WTC11 (cell line): ENCODE measurements around the gene SEL1L3. TPM values are rescaled to one million over a fixed set of nuclear protein-coding genes. Genes with fewer than 3 reads are reported as not detected.

Source experiments
- ATAC-seq: fragments of 200-7000 bp; cut with Tn5 transposase; 2 replicates; pipeline ENCODE4 v1.10.0; 2021; ENCODE audit warnings: mild to moderate bottlenecking, moderate library complexity
- CTCF ChIA-PET: fragments of 300-600 bp; sonication (Branson Sonifier 250); formaldehyde crosslinking; loops from one replicate; lab custom pipeline; 2021; ENCODE audit warnings: antibody characterized with exemption; lab: Charles Lee
- POLR2A ChIA-PET: fragments of 350-600 bp; sonication (Branson Sonifier 250); formaldehyde crosslinking; loops from one replicate; lab custom pipeline; 2021; ENCODE audit warnings: antibody characterized with exemption; lab: Charles Lee
- DNase-seq: peaks from one replicate; pipeline ENCODE4 v3.0.0; 2021; ENCODE audit warnings: low spot score
- H3K27ac Mint-ChIP-seq: 2 replicates; pipeline ENCODE4 v1.8.0; 2021; ENCODE audit warnings: mixed read lengths
- H3K27me3 Mint-ChIP-seq: 2 replicates; pipeline ENCODE4 v1.8.0; 2021; ENCODE audit warnings: low read depth, mild to moderate bottlenecking, moderate library complexity, mixed read lengths
- H3K36me3 Mint-ChIP-seq: 2 replicates; pipeline ENCODE4 v1.8.0; 2021; ENCODE audit warnings: mixed read lengths
- H3K4me1 Mint-ChIP-seq: 2 replicates; pipeline ENCODE4 v1.8.0; 2022; ENCODE audit warnings: mixed read lengths
- H3K4me3 Mint-ChIP-seq: 2 replicates; pipeline ENCODE4 v1.8.0; 2021; ENCODE audit warnings: mild to moderate bottlenecking, moderate library complexity, mixed read lengths
- H3K9me3 Mint-ChIP-seq: 2 replicates; pipeline ENCODE4 v1.8.0; 2021; ENCODE audit warnings: mixed read lengths
- ATF3 ChIP-seq: sonication (generic); formaldehyde crosslinking; conservative IDR thresholded peaks from 2 replicates; pipeline ENCODE4 v1.8.1; 2022; ENCODE audit warnings: mild to moderate bottlenecking, missing genetic modification reagents
- ATF6 ChIP-seq: sonication (generic); formaldehyde crosslinking; IDR thresholded peaks from 2 replicates; pipeline ENCODE4 v1.8.1; 2023; ENCODE audit warnings: mild to moderate bottlenecking, missing genetic modification reagents
- CREB1 ChIP-seq: sonication (generic); formaldehyde crosslinking; IDR thresholded peaks from 2 replicates; pipeline ENCODE4 v1.8.0; 2023; ENCODE audit warnings: mild to moderate bottlenecking, missing genetic modification reagents
- FOXJ3 ChIP-seq: sonication (generic); formaldehyde crosslinking; IDR thresholded peaks from 2 replicates; pipeline ENCODE4 v1.9.0; 2021; ENCODE audit warnings: missing genetic modification reagents, mild to moderate bottlenecking, borderline replicate concordance
- FOXP1 ChIP-seq: sonication (generic); formaldehyde crosslinking; IDR thresholded peaks from 2 replicates; pipeline ENCODE4 v1.8.0; 2022; ENCODE audit warnings: missing genetic modification reagents, mild to moderate bottlenecking, moderate library complexity, borderline replicate concordance
- FOXP4 ChIP-seq: sonication (generic); formaldehyde crosslinking; IDR thresholded peaks from 2 replicates; pipeline ENCODE4 v1.8.0; 2022; ENCODE audit warnings: mild to moderate bottlenecking, missing genetic modification reagents
- GTF2I ChIP-seq: fragments of 250-450 bp; sonication (Bioruptor Pico); conservative IDR thresholded peaks from 2 replicates; pipeline ENCODE4 v1.4.0; 2021; ENCODE audit warnings: mild to moderate bottlenecking
- IRF1 ChIP-seq: sonication (generic); formaldehyde crosslinking; IDR thresholded peaks from 2 replicates; pipeline ENCODE4 v1.8.0; 2023; ENCODE audit warnings: missing genetic modification reagents
- MLX ChIP-seq: sonication (generic); formaldehyde crosslinking; IDR thresholded peaks from 2 replicates; pipeline ENCODE4 v1.8.1; 2023; ENCODE audit warnings: mild to moderate bottlenecking, missing genetic modification reagents, moderate library complexity
- NFE2L1 ChIP-seq: sonication (generic); formaldehyde crosslinking; IDR thresholded peaks from 2 replicates; pipeline ENCODE4 v1.8.1; 2023; ENCODE audit warnings: missing genetic modification reagents
- NR1H2 ChIP-seq: sonication (generic); formaldehyde crosslinking; IDR thresholded peaks from 2 replicates; pipeline ENCODE4 v1.9.0; 2021; ENCODE audit warnings: mild to moderate bottlenecking, moderate library complexity, missing genetic modification reagents
- NR2C2 ChIP-seq: sonication (generic); formaldehyde crosslinking; IDR thresholded peaks from 2 replicates; pipeline ENCODE4 v1.8.0; 2022; ENCODE audit warnings: mild to moderate bottlenecking, missing genetic modification reagents
- NR3C1 ChIP-seq: sonication (generic); formaldehyde crosslinking; conservative IDR thresholded peaks from 2 replicates; pipeline ENCODE4 v1.8.1; 2023; ENCODE audit warnings: low read depth, mild to moderate bottlenecking, missing genetic modification reagents
- OVOL2 ChIP-seq: fragments of 250-450 bp; sonication (Bioruptor Pico); IDR thresholded peaks from 2 replicates; pipeline ENCODE4 v1.9.0; 2021; ENCODE audit warnings: mild to moderate bottlenecking, borderline replicate concordance
- PREB ChIP-seq: sonication (generic); formaldehyde crosslinking; IDR thresholded peaks from 2 replicates; pipeline ENCODE4 v1.8.1; 2022; ENCODE audit warnings: mild to moderate bottlenecking, missing genetic modification reagents, moderate library complexity, borderline replicate concordance
- SMAD4 ChIP-seq: sonication (generic); formaldehyde crosslinking; IDR thresholded peaks from 2 replicates; pipeline ENCODE4 v1.8.0; 2022; ENCODE audit warnings: mild to moderate bottlenecking, missing genetic modification reagents
- SOX15 ChIP-seq: fragments of 250-450 bp; sonication (Bioruptor Pico); IDR thresholded peaks from 2 replicates; pipeline ENCODE4 v1.9.0; 2021; ENCODE audit warnings: mild to moderate bottlenecking
- TCF7 ChIP-seq: sonication (generic); formaldehyde crosslinking; IDR thresholded peaks from 2 replicates; pipeline ENCODE4 v1.8.0; 2022; ENCODE audit warnings: mild to moderate bottlenecking, low read depth, missing genetic modification reagents, moderate library complexity
- TP53 ChIP-seq: sonication (generic); formaldehyde crosslinking; IDR thresholded peaks from 2 replicates; pipeline ENCODE4 v1.8.1; 2023; ENCODE audit warnings: mild to moderate bottlenecking, missing genetic modification reagents
- ZBTB43 ChIP-seq: sonication (generic); formaldehyde crosslinking; IDR thresholded peaks from 2 replicates; pipeline ENCODE4 v1.8.1; 2023; ENCODE audit warnings: mild to moderate bottlenecking, missing genetic modification reagents
- ZNF121 ChIP-seq: sonication (generic); formaldehyde crosslinking; IDR thresholded peaks from 2 replicates; pipeline ENCODE4 v1.8.0; 2023; ENCODE audit warnings: missing genetic modification reagents
- ZNF138 ChIP-seq: sonication (generic); formaldehyde crosslinking; conservative IDR thresholded peaks from 2 replicates; pipeline ENCODE4 v1.8.1; 2022; ENCODE audit warnings: mild to moderate bottlenecking, moderate library complexity, missing genetic modification reagents
- ZNF219 ChIP-seq: sonication (generic); formaldehyde crosslinking; IDR thresholded peaks from 2 replicates; pipeline ENCODE4 v1.8.0; 2023; ENCODE audit warnings: missing genetic modification reagents, mild to moderate bottlenecking, borderline replicate concordance
- ZNF281 ChIP-seq: sonication (generic); formaldehyde crosslinking; IDR thresholded peaks from 2 replicates; pipeline ENCODE4 v1.8.0; 2023; ENCODE audit warnings: mild to moderate bottlenecking, missing genetic modification reagents
- ZNF423 ChIP-seq: fragments of 250-450 bp; sonication (Bioruptor Pico); IDR thresholded peaks from 2 replicates; pipeline ENCODE4 v2.1.2; 2022; ENCODE audit warnings: mild to moderate bottlenecking, moderate library complexity
- ZNF671 ChIP-seq: fragments of 250-450 bp; sonication (Bioruptor Pico); IDR thresholded peaks from 2 replicates; pipeline ENCODE4 v1.8.0; 2021; ENCODE audit warnings: mild to moderate bottlenecking
- total RNA-seq: library from RNA; stranded (reverse); gene quantifications from 3 replicates; pipeline ENCODE4 v1.2.3, GENCODE V29; 2021

Gene SEL1L3
- total RNA-seq, 1 experiment from 2014 or later: 31.5 TPM

GRCh38 chr4:25865586-25865985 is 2.8 kb upstream of the SEL1L3 start (continued):
- TF ChIP-seq NR1H2 (CRISPR knock-in tag): no peak
- no peak for TF ChIP-seq ZNF671 (CRISPR knock-in tag)
- TF ChIP-seq ATF3 (CRISPR knock-in tag): no peak
- no peak for TF ChIP-seq NR3C1
- TF ChIP-seq MLX (CRISPR knock-in tag): no peak
- TF ChIP-seq IRF1 (CRISPR knock-in tag): no peak
- no peak for TF ChIP-seq NR2C2 (CRISPR knock-in tag)
- TF ChIP-seq SOX15: no peak
- no peak for TF ChIP-seq ZBTB43
- no peak for TF ChIP-seq CREB1 (CRISPR knock-in tag)

GRCh38 chr4:25863831-25864418 is 1.1 kb upstream of the SEL1L3 start:
- H3K4me1 Mint-ChIP-seq: peaks cover 46% of the 10 kb centered on the region
- H3K4me3 Mint-ChIP-seq: peak overlapping the region; percentile 79
- ATAC-seq (peak; percentile 41), DNase-seq (peak; percentile 58)
- H3K27me3 Mint-ChIP-seq: peaks cover 14% of the 10 kb centered on the region
- CTCF ChIA-PET: interaction anchor here (2.0 to 2.2 kb wide), 3 partner anchors 21 to 130 kb away, joined by 4 to 6 read pairs (median 5); no protein-coding TSS in a partner anchor
- POLR2A ChIA-PET: interaction anchor here (1.2 to 1.5 kb wide), 2 partner anchors 50 to 166 kb away, joined by 3 read pairs; no protein-coding TSS in a partner anchor
- no peaks in the 10 kb centered on the region for H3K9me3 Mint-ChIP-seq
- no peak overlapping the region for H3K27ac Mint-ChIP-seq
- H3K36me3 Mint-ChIP-seq: no peaks in the 10 kb centered on the region
- no peak for TF ChIP-seq ZNF121
- no peak for TF ChIP-seq FOXP1 (CRISPR knock-in tag)
- TF ChIP-seq FOXJ3 (CRISPR knock-in tag): no peak
- TF ChIP-seq TCF7 (CRISPR knock-in tag): no peak
- TF ChIP-seq IRF1 (CRISPR knock-in tag): no peak
- TF ChIP-seq TP53 (CRISPR knock-in tag): no peak
- no peak for TF ChIP-seq ATF6 (CRISPR knock-in tag)
- TF ChIP-seq NFE2L1 (CRISPR knock-in tag): no peak
- TF ChIP-seq SMAD4 (CRISPR knock-in tag): no peak
- no peak for TF ChIP-seq PREB (CRISPR knock-in tag)
- TF ChIP-seq ZNF423 (CRISPR knock-in tag): no peak
- no peak for TF ChIP-seq ZNF671 (CRISPR knock-in tag)
- TF ChIP-seq FOXP4: no peak
- no peak for TF ChIP-seq ZNF281 (CRISPR knock-in tag)
- TF ChIP-seq ZNF138 (CRISPR knock-in tag): no peak
- no peak for TF ChIP-seq ZNF219 (CRISPR knock-in tag)
- TF ChIP-seq OVOL2: no peak
- TF ChIP-seq GTF2I (CRISPR knock-in tag): no peak
